Measurements from ENCODE around the gene CHIT1. TPM values are rescaled to one million over a fixed set of nuclear protein-coding genes. Genes with fewer than 3 reads are reported as not detected.

Gene CHIT1
- total and polyA plus RNA-seq, 9 of the 15 experiments (the other 6 are each of a cell fraction or from before 2014, with no cell fraction given) = not detected

GRCh38 chr1:203268901-203269653 is 39.6 kb upstream of the CHIT1 start (continued):
- TF ChIP-seq ZNF318 (IDR thresholded peaks at IDR 0.05; ENCODE audit: borderline replicate concordance in 1 of 2, low read depth in 1 of 2) = no peak
- no peak for TF ChIP-seq GTF2B (IDR thresholded peaks at IDR 0.05; ENCODE audit: extremely low read depth, insufficient read length)
- TF ChIP-seq EP300 (IDR thresholded peaks at IDR 0.05; ENCODE audit: low read length) = peak; percentile 33; the same call in 1 of the 2 replicates
- no peak for TF ChIP-seq KDM5B (IDR thresholded peaks at IDR 0.05; ENCODE audit: insufficient replicate concordance, low read depth, low read length)
- TF ChIP-seq HDAC1 (IDR thresholded peaks at IDR 0.05) = peak in 1 of 2 experiments; percentile 47; a peak in 1 of 4 replicates
- TF ChIP-seq ZNF146 (CRISPR knock-in tag; IDR thresholded peaks at IDR 0.05; ENCODE audit: unreplicated experiment) = no peak
- peak; percentile 26 for TF ChIP-seq ZFP36 (IDR thresholded peaks at IDR 0.05; ENCODE audit: low read depth, low read length, partially characterized antibody)
- TF ChIP-seq MAZ (CRISPR knock-in tag; conservative IDR thresholded peaks at IDR 0.05 in 1 of 2, IDR thresholded peaks at IDR 0.05 in 1 of 2) = 0 out of 4 replicates have a peak, but pooled peaks of 1 of the 2 experiments have one; percentile 21
- TF ChIP-seq SMARCA4 (IDR thresholded peaks at IDR 0.05) = 0 out of 2 replicates have a peak, but pooled peaks have one; percentile 40
- TF ChIP-seq ZEB2 (IDR thresholded peaks at IDR 0.05) = peak; percentile 71; the same call in 1 of the 2 replicates
- TF ChIP-seq SFPQ (IDR thresholded peaks at IDR 0.05; ENCODE audit: low read depth, low read length) = no peak
- TF ChIP-seq ZNF12 (CRISPR knock-in tag; IDR thresholded peaks at IDR 0.05) = no peak
- no peak; the same call in 1 of the 2 replicates for TF ChIP-seq SOX6 (IDR thresholded peaks at IDR 0.05)
- 0 out of 4 replicates have a peak, but pooled peaks of 1 of the 2 experiments have one; percentile 37 for TF ChIP-seq TEAD1 (CRISPR knock-in tag; IDR thresholded peaks at IDR 0.05)
- peak; percentile 78 for TF ChIP-seq MAFG (tag; conservative IDR thresholded peaks at IDR 0.05)
- no peak for TF ChIP-seq POLR3A (IDR thresholded peaks at IDR 0.05; ENCODE audit: borderline replicate concordance, extremely low read depth, insufficient read depth, insufficient read length)
